Body of pancreas (tissue), 4 donors: ENCODE results near the gene SUMO3. TPM values are rescaled to one million over a fixed set of nuclear protein-coding genes. Genes with fewer than 3 reads are reported as not detected.

Experiments used
- ATAC-seq: fragments of 150-250 bp; one replicate; pipeline ENCODE4 v1.9.1; 2016
- DNase-seq, 4 donors: peaks; one replicate each; pipeline ENCODE4 v3.0.0-alpha.2; 2019
- H3K27ac ChIP-seq, 4 donors: fragments of 200-600 bp; sonication (generic); 1 replicate in 3 of 4; 2 replicates in 1 of 4; pipeline versions ENCODE4 v1.5.1 to v1.6.1; 2016 to 2019; ENCODE audit warnings: mild to moderate bottlenecking in 1 of 4, mixed read lengths in 1 of 4, moderate library complexity in 1 of 4
- H3K27me3 ChIP-seq, 2 donors: fragments of 200-600 bp; sonication (generic); one replicate each; pipeline ENCODE4 v1.6.0; 2016; ENCODE audit warnings: mild to moderate bottlenecking in 1 of 2
- H3K36me3 ChIP-seq, 2 donors: fragments of 200-600 bp; sonication (generic); replicated peaks in 1 of 2; 2 replicates each; pipeline ENCODE4 v1.5.1; 2016; ENCODE audit warnings: low read depth in 2 of 2; ENCODE audit not compliant: insufficient read depth in 1 of 2
- H3K4me1 ChIP-seq: fragments of 200-600 bp; sonication (generic); one replicate; pipeline ENCODE4 v1.6.0; 2016
- H3K4me3 ChIP-seq, 2 donors: fragments of 200-600 bp; sonication (generic); 1 replicate in 1 of 2; 2 replicates in 1 of 2; pipeline ENCODE4 v1.5.1; 2016 to 2019
- H3K9me3 ChIP-seq, 3 donors: fragments of 200-600 bp; sonication (generic); 1 replicate in 2 of 3; 2 replicates in 1 of 3; pipeline ENCODE4 v1.5.1; 2016
- CTCF ChIP-seq, 7 experiments: fragments of 450-650 bp in 4 of 7; fragments of 200-600 bp in 3 of 7; sonication (generic) in 3 of 7; IDR thresholded peaks; one replicate each; pipeline ENCODE4 v1.5.1; 2016 to 2019; ENCODE audit warnings: antibody characterized with exemption in 7 of 7
- POLR2A ChIP-seq, 3 donors: fragments of 450-650 bp; IDR thresholded peaks; one replicate each; pipeline ENCODE4 v1.6.1; 2016; ENCODE audit warnings: antibody characterized with exemption in 3 of 3, mild to moderate bottlenecking in 2 of 3
- WGBS, 2 donors: methylation state at CpG; one replicate each; pipeline ENCODE4 v1.1.5; 2017; 5-methylcytosine and 5-hydroxymethylcytosine counted together
- intact Hi-C: fragments of 100-400 bp; cut with DNase I; formaldehyde crosslinking; loops from one replicate; pipeline ENCODE4 v1.15.1; 2023
- total RNA-seq, 2 donors: library from RNA; depleted of rRNA; stranded (reverse); fragments of >200 nt; gene quantifications; one replicate each; pipeline ENCODE4 v1.1.0, GENCODE V29; 2016

SUMO3 gene
- total RNA-seq, 2 donors from 2014 or later, result 20.4 to 33.2 TPM

GRCh38 chr21:44831227-44831860 is 13.5 kb upstream of the SUMO3 start:
- WGBS, 2 donors, result 48 to 57% methylated on average over 7 of the region's 7 CpGs
- DNase-seq (no peak), ATAC-seq (no peak)
- no peaks in the 10 kb centered on the region for H3K4me1 ChIP-seq
- TF ChIP-seq CTCF (IDR thresholded peaks at IDR 0.05) (no peak), POLR2A (IDR thresholded peaks at IDR 0.05) (no peak)
- no peaks in the 10 kb centered on the region for H3K36me3 ChIP-seq
- no peak overlapping the region for H3K27ac ChIP-seq
- peaks cover 0 to 5% (median 0%) of the 10 kb centered on the region in 3 donors for H3K9me3 ChIP-seq
- intact Hi-C loops, result no loop called here
- H3K4me3 ChIP-seq, result no peak overlapping the region
- no peaks in the 10 kb centered on the region for H3K27me3 ChIP-seq

- 48 to 52% methylated on average over 2 of the region's 2 CpGs for WGBS, 2 donors
- no peak for DNase-seq
- H3K4me3 ChIP-seq, result no peak overlapping the region
- no peaks in the 10 kb centered on the region for H3K36me3 ChIP-seq
- no peaks in the 10 kb centered on the region for H3K4me1 ChIP-seq
- no peak for TF ChIP-seq CTCF (IDR thresholded peaks at IDR 0.05)
- no peak for TF ChIP-seq POLR2A (IDR thresholded peaks at IDR 0.05)
- peaks cover 0 to 5% (median 0%) of the 10 kb centered on the region in 3 donors for H3K9me3 ChIP-seq
- ATAC-seq, result no peak
- no peak overlapping the region for H3K27ac ChIP-seq
- intact Hi-C loops, result no loop called here
- H3K27me3 ChIP-seq, result no peaks in the 10 kb centered on the region
These were observed 11.7 kb upstream of the SUMO3 start for GRCh38 chr21:44829507-44830092.

- H3K4me1 ChIP-seq, result no peaks in the 10 kb centered on the region
- no peaks in the 10 kb centered on the region for H3K27me3 ChIP-seq
- no peaks in the 10 kb centered on the region for H3K36me3 ChIP-seq
- intact Hi-C loops, result no loop called here
- H3K9me3 ChIP-seq, result peaks cover 0 to 6% (median 0%) of the 10 kb centered on the region in 3 donors
- TF ChIP-seq CTCF (IDR thresholded peaks at IDR 0.05), result no peak
- TF ChIP-seq POLR2A (IDR thresholded peaks at IDR 0.05), result no peak
- 71% methylated on average over 4 of the region's 4 CpGs for WGBS, 2 donors
- ATAC-seq, result no peak
- DNase-seq, result no peak
- H3K4me3 ChIP-seq, result no peak overlapping the region
- no peak overlapping the region for H3K27ac ChIP-seq
These were observed 10.6 kb upstream of the SUMO3 start for GRCh38 chr21:44828362-44829056.

- Histone ChIP-seq H3K9me3 (peaks cover 0 to 15% (median 0%) of the 10 kb centered on the region in 3 donors), H3K27ac (no peak overlapping the region)
These were observed 5.4 kb upstream of the SUMO3 start for GRCh38 chr21:44823179-44823660.

More at GRCh38 chr21:44823179-44823660, 5.4 kb upstream of the SUMO3 start:
- H3K4me1 ChIP-seq, result peaks cover 8% of the 10 kb centered on the region
- H3K36me3 ChIP-seq, result no peaks in the 10 kb centered on the region
- intact Hi-C loops, result no loop called here
- 75 to 93% methylated on average over 1 of the region's 1 CpG for whole genome bisulfite sequencing, 2 donors
- H3K4me3 ChIP-seq, result no peak overlapping the region
- no peak for TF ChIP-seq POLR2A (IDR thresholded peaks at IDR 0.05)
- no peak for TF ChIP-seq CTCF (IDR thresholded peaks at IDR 0.05)
- H3K27me3 ChIP-seq, result no peaks in the 10 kb centered on the region
- ATAC-seq (no peak), DNase-seq (no peak)
